HG02642 (cell line): ENCODE data around the gene PDPK1.
"Not testable (repeated sequence)": the region's sequence is repeated elsewhere in the genome, so short reads cannot be mapped to it uniquely, and the experiment has no call there.

Experiments used
- ATAC-seq: cut with Tn5 transposase; IDR thresholded peaks from one replicate; pipeline ENCODE4 v1.9.1; 2021; ENCODE audit warnings: mild to moderate bottlenecking; ENCODE audit not compliant: unreplicated experiment, poor library complexity

The PDPK1 gene

GRCh38 chr16:2539192-2539844 is 1.5 kb downstream of the PDPK1 start:
- not testable (repeated sequence) for ATAC-seq

- ATAC-seq: not testable (repeated sequence)
Observed at GRCh38 chr16:2539845-2540458, 2.1 kb downstream of the PDPK1 start.

- not testable (repeated sequence) for ATAC-seq
Observed at GRCh38 chr16:2540912-2541311, 3.1 kb downstream of the PDPK1 start.

- not testable (repeated sequence) for ATAC-seq
Observed at GRCh38 chr16:2541409-2541808, 3.6 kb downstream of the PDPK1 start.

GRCh38 chr16:2543771-2544170 is 6.0 kb downstream of the PDPK1 start:
- ATAC-seq: not testable (repeated sequence)

GRCh38 chr16:2550283-2550878 is 12.6 kb downstream of the PDPK1 start:
- not testable (repeated sequence) for ATAC-seq

GRCh38 chr16:2551420-2551889 is 13.6 kb downstream of the PDPK1 start:
- not testable (repeated sequence) for ATAC-seq

GRCh38 chr16:2554709-2555425 is 17.0 kb downstream of the PDPK1 start:
- not testable (repeated sequence) for ATAC-seq

GRCh38 chr16:2557150-2557549 is 19.3 kb downstream of the PDPK1 start:
- not testable (repeated sequence) for ATAC-seq

GRCh38 chr16:2560131-2560797 is 22.4 kb downstream of the PDPK1 start:
- ATAC-seq: peak; percentile 34

- ATAC-seq: peak; percentile 63
Observed at GRCh38 chr16:2560798-2561133, 22.9 kb downstream of the PDPK1 start.

GRCh38 chr16:2567506-2567905 is 29.7 kb downstream of the PDPK1 start:
- not testable (repeated sequence) for ATAC-seq

- ATAC-seq: not testable (repeated sequence)
Observed at GRCh38 chr16:2568573-2568972, 30.8 kb downstream of the PDPK1 start.

GRCh38 chr16:2572704-2573103 is 34.9 kb downstream of the PDPK1 start:
- not testable (repeated sequence) for ATAC-seq

GRCh38 chr16:2575839-2576238 is 38.0 kb downstream of the PDPK1 start:
- not testable (repeated sequence) for ATAC-seq

- ATAC-seq: not testable (repeated sequence)
Observed at GRCh38 chr16:2577044-2577443, 39.2 kb downstream of the PDPK1 start.

- not testable (repeated sequence) for ATAC-seq
Observed at GRCh38 chr16:2578905-2579304, 41.1 kb downstream of the PDPK1 start.

- ATAC-seq: not testable (repeated sequence)
Observed at GRCh38 chr16:2580143-2580542, 42.3 kb downstream of the PDPK1 start.

GRCh38 chr16:2580818-2581217 is 43.0 kb downstream of the PDPK1 start:
- not testable (repeated sequence) for ATAC-seq
